Liver (tissue), 3 donors: Measurements from ENCODE around the gene ERC2.

Experiments
- GABPA ChIP-seq, 2 donors: IDR thresholded peaks in 1 of 2; conservative IDR thresholded peaks in 1 of 2; 2 replicates each; pipeline ENCODE4 v1.6.1; 2016; ENCODE audit warnings: antibody characterized with exemption in 2 of 2, mild to moderate bottlenecking in 1 of 2, moderate library complexity in 1 of 2
- RXRA ChIP-seq, 2 donors: IDR thresholded peaks; 2 replicates each; pipeline ENCODE4 v1.6.1; 2017 to 2018; ENCODE audit warnings: antibody characterized with exemption in 2 of 2, mild to moderate bottlenecking in 1 of 2
- SP1 ChIP-seq: IDR thresholded peaks from 2 replicates; pipeline ENCODE4 v1.6.1; 2018; ENCODE audit warnings: antibody characterized with exemption, mild to moderate bottlenecking
- TAF1 ChIP-seq: conservative IDR thresholded peaks from 2 replicates; pipeline ENCODE4 v1.6.1; 2016; ENCODE audit warnings: antibody characterized with exemption, mild to moderate bottlenecking
- TF ChIP-seq, protein P1 (sequence below): fragments of 150-350 bp; IDR thresholded peaks from 2 replicates; pipeline ENCODE4 v1.5.1; 2017; ENCODE audit warnings: improper control_type of control experiment, low read depth, low read length; ENCODE audit not compliant: missing input control
- TF ChIP-seq, protein P2 (sequence below): IDR thresholded peaks from 2 replicates; pipeline ENCODE4 v1.6.1; 2016; ENCODE audit warnings: antibody characterized with exemption
- TF ChIP-seq, protein P3 (sequence below): IDR thresholded peaks from 2 replicates; pipeline ENCODE4 v1.6.1; 2016; ENCODE audit warnings: antibody characterized with exemption
- TF ChIP-seq, protein P4 (sequence below): IDR thresholded peaks from 2 replicates; pipeline ENCODE4 v1.6.1; 2016; ENCODE audit warnings: antibody characterized with exemption, mild to moderate bottlenecking
- TF ChIP-seq, protein P5 (sequence below): IDR thresholded peaks from 2 replicates; pipeline ENCODE4 v1.6.1; 2016; ENCODE audit warnings: antibody characterized with exemption
- donor health status: healthy.
- donor health status: healthy.

DNA sequence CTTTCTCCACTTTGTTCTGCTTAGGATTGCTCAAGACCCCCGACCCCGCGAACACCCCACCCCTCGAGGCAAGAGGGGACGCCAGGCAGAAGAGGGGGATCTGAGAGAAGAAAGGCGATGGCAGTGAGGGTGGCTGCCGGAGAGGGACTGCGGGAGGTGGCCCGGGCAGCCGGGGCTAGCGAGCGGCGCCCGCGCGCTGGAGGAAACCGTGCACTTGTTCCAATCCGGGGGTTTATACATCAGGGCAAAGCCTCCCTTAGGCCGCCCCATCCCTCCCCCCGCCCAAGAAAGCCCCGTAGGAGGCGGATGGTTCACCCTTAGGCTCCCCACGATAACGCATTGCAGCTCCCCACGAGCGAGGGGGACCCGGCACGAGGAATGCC, 475 bp downstream of the ERC2 start:
- TF ChIP-seq TAF1 = no peak
- no peak for TF ChIP-seq SP1
- TF ChIP-seq, protein P1, sequence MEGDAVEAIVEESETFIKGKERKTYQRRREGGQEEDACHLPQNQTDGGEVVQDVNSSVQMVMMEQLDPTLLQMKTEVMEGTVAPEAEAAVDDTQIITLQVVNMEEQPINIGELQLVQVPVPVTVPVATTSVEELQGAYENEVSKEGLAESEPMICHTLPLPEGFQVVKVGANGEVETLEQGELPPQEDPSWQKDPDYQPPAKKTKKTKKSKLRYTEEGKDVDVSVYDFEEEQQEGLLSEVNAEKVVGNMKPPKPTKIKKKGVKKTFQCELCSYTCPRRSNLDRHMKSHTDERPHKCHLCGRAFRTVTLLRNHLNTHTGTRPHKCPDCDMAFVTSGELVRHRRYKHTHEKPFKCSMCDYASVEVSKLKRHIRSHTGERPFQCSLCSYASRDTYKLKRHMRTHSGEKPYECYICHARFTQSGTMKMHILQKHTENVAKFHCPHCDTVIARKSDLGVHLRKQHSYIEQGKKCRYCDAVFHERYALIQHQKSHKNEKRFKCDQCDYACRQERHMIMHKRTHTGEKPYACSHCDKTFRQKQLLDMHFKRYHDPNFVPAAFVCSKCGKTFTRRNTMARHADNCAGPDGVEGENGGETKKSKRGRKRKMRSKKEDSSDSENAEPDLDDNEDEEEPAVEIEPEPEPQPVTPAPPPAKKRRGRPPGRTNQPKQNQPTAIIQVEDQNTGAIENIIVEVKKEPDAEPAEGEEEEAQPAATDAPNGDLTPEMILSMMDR = no peak
- TF ChIP-seq, protein P2, sequence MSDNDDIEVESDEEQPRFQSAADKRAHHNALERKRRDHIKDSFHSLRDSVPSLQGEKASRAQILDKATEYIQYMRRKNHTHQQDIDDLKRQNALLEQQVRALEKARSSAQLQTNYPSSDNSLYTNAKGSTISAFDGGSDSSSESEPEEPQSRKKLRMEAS = no peak
- TF ChIP-seq, protein P3, sequence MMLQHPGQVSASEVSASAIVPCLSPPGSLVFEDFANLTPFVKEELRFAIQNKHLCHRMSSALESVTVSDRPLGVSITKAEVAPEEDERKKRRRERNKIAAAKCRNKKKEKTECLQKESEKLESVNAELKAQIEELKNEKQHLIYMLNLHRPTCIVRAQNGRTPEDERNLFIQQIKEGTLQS = no peak
- no peak for TF ChIP-seq GABPA (IDR thresholded peaks at IDR 0.05 in 1 of 2, conservative IDR thresholded peaks at IDR 0.05 in 1 of 2)
- TF ChIP-seq, protein P4, sequence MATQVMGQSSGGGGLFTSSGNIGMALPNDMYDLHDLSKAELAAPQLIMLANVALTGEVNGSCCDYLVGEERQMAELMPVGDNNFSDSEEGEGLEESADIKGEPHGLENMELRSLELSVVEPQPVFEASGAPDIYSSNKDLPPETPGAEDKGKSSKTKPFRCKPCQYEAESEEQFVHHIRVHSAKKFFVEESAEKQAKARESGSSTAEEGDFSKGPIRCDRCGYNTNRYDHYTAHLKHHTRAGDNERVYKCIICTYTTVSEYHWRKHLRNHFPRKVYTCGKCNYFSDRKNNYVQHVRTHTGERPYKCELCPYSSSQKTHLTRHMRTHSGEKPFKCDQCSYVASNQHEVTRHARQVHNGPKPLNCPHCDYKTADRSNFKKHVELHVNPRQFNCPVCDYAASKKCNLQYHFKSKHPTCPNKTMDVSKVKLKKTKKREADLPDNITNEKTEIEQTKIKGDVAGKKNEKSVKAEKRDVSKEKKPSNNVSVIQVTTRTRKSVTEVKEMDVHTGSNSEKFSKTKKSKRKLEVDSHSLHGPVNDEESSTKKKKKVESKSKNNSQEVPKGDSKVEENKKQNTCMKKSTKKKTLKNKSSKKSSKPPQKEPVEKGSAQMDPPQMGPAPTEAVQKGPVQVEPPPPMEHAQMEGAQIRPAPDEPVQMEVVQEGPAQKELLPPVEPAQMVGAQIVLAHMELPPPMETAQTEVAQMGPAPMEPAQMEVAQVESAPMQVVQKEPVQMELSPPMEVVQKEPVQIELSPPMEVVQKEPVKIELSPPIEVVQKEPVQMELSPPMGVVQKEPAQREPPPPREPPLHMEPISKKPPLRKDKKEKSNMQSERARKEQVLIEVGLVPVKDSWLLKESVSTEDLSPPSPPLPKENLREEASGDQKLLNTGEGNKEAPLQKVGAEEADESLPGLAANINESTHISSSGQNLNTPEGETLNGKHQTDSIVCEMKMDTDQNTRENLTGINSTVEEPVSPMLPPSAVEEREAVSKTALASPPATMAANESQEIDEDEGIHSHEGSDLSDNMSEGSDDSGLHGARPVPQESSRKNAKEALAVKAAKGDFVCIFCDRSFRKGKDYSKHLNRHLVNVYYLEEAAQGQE = no peak
- no peak for TF ChIP-seq RXRA (IDR thresholded peaks at IDR 0.05)
- TF ChIP-seq, protein P5, sequence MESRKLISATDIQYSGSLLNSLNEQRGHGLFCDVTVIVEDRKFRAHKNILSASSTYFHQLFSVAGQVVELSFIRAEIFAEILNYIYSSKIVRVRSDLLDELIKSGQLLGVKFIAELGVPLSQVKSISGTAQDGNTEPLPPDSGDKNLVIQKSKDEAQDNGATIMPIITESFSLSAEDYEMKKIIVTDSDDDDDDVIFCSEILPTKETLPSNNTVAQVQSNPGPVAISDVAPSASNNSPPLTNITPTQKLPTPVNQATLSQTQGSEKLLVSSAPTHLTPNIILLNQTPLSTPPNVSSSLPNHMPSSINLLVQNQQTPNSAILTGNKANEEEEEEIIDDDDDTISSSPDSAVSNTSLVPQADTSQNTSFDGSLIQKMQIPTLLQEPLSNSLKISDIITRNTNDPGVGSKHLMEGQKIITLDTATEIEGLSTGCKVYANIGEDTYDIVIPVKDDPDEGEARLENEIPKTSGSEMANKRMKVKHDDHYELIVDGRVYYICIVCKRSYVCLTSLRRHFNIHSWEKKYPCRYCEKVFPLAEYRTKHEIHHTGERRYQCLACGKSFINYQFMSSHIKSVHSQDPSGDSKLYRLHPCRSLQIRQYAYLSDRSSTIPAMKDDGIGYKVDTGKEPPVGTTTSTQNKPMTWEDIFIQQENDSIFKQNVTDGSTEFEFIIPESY = no peak
